Stimulated activated CD4-positive, alpha-beta T cell treated with anti-CD3 and anti-CD28 coated beads, Interleukin-12 subunit alpha, Interleukin-12 subunit beta, amount 100 ng/mL, for 24 hours (primary cell): Measurements from ENCODE around the gene CCIN.
"Not testable (repeated sequence)": the region's sequence is repeated elsewhere in the genome, so short reads cannot be mapped to it uniquely, and the experiment has no call there.

Source experiments
- DNase-seq, 2 experiments: peaks; one replicate each; pipeline ENCODE4 v3.0.0-alpha.2; 2020; ENCODE audit warnings: low read depth in 2 of 2

Gene CCIN

DNA sequence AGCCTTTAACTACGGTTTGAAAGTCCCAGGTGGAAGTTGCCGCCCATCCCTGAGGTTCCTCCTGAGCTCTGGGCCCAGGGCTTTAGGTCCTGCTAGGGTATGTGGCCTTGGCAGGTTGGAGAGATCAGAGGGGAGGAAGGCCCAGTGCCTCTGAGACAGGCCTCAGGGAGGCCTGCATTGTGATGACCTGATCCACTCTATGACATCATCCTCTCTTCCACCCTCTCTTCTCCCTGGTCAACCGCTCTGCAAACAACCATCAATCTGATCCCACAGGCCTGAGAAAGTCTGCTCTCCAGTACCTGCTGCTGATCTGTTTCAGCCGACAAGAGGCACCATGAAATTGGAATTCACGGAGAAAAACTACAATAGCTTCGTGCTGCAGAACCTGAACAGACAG is at the start of gene CCIN:
TSS of gene CCIN (plus strand) at position 223 of the 400 bp plus-strand sequence. CDS start at position 338, 115 bp downstream.
- DNase-seq, result no peak

- DNase-seq, result no peak
Observed at GRCh38 chr9:36119476-36119875, 49.7 kb upstream of the CCIN start.

DNA sequence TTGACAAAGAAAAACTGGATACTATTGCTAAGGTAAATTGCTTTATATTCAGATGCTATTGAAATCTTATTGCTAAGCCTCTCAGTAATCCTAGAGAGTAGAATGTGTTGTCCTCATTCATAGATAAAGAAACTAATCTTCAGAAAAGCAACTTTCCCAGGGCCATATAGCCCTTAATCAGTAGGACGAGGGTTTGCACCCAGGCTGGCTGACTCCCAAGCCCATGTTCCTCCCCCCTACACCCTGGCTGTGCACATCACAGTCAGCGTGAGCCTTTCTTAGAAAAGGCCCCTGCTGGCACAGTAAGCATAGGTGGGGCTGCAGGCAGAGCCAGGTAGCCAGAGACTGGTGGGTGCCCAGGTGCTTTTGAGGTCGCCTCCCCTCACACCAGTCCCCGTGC is 48.5 kb upstream of the CCIN start:
- DNase-seq, result no peak

GRCh38 chr9:36121971-36122370 is 47.2 kb upstream of the CCIN start:
- no peak for DNase-seq

GRCh38 chr9:36123515-36123914 is 45.7 kb upstream of the CCIN start:
- DNase-seq, result no peak

- DNase-seq, result no peak
Observed at GRCh38 chr9:36125062-36125855, 43.9 kb upstream of the CCIN start.

DNA sequence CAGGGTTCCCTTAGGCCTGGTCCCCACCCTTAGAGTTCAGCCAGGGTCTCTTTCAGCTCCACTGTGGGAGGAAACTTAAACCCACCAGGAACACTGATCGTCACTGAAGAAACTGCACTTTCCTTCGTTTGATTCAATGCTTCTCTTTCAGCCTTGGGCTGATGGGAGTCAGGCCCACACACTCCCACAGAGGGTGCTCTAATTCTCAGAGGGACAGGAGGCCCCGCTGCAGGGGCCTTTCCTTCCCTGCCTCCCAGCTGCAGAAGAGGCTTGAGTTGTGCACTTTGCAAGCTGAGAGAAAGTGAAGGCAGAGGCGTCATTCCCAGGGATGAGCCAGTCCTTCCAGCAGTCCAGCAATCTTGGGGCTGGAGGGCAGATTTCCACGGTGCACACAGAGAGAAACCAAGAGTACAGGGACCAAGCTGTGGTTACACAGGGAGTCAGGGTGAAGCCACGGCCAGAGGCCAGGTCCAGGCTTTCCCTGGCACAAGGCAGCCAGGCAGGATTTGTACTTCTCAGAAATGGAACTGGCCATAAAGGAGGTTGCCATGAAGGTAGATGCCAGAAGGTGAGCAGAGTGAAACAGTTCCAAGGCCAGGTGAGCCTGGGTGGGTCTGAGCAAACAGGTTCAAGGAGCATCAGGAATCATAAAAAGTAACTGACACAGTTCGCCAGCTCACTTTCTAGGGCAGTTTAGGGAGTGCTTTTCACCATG is 43.0 kb upstream of the CCIN start:
- no peak for DNase-seq

DNA sequence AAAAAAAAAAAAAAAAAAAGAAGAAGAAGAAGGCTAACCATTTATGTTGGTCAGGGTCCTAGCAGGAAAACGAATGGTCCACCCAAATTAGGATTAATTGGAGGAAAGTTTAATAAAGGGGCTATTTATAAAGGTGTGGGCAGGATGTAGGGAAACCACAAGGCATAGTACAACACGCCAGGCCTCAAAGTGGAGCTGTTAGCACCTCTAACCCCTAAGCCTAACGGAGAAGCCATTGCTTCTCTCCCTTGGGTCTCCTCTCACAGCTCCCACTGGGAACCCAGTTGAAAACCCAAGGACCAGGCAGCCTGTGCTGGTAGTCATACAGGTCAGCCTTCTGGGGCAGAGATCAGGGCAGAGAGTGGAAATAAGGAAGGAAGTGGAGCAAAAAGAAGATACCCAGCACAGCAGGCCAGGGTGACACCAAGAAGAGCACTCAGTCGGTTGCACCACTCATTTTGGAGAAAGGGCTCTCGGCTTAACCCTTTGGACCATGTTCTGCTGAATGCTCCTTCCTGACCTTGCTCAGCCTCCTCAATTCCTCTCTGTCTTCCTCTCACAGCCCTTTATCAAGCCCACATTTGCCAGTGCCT is 41.4 kb upstream of the CCIN start:
- DNase-seq, result no peak

- no peak for DNase-seq
Observed at GRCh38 chr9:36128349-36128748, 40.8 kb upstream of the CCIN start.

DNA sequence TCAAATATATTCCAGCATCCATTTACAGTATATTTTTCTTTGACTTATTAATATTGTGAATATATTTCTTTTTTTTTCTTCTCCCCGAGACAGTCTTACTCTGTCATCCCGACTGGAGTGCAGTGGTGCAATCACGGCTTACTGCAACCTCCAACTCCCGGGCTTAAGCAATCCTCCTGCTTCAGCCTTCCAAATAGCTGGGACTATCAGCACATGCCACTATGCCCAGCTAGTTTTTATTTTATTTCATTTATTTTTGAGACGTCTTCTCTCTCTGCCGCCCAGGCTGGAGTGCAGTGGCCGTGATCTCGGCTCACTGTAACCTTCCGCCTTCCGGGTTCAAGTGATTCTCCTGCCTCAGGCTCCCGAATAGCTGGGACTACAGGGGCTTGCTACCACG is 40.0 kb upstream of the CCIN start:
- no peak for DNase-seq

DNA sequence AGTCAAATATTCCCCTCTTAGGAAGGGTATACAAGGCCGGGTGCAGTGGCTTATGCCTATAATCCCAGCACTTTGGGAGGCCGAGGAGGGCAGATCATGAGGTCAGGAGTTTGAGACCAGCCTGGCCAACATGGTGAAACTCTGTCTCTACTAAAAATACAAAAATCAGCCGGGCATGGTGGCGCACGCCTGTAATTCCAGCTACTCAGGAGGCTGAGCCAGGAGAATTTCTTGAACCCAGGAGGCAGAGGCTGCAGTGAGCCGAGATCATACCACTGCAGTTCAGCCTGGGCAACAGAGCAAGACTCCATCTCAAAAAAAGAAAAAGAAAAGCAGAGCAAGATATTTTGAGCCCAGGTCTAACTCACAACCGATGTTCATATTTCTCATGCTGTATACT is 37.5 kb upstream of the CCIN start:
- not testable (repeated sequence) for DNase-seq

DNA sequence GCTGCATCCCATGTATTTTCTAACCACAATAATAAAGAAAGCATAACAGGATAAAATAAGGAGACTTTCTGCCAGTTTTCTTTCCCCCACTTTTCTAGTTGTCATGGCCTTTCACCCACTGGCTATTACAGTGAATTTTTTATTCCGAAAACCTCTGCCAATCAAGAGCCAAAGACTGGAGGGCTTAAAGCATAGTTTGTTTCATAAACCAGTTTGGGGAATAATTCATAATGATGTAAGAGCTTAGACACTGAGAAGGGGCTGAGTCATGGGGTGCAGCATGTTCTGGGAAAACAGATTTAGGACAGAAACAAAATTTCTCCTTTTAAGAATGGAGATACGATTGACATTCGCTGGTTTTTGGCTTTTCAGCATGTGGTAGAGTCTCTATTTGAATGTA is 37.1 kb upstream of the CCIN start:
- DNase-seq, result no peak

DNA sequence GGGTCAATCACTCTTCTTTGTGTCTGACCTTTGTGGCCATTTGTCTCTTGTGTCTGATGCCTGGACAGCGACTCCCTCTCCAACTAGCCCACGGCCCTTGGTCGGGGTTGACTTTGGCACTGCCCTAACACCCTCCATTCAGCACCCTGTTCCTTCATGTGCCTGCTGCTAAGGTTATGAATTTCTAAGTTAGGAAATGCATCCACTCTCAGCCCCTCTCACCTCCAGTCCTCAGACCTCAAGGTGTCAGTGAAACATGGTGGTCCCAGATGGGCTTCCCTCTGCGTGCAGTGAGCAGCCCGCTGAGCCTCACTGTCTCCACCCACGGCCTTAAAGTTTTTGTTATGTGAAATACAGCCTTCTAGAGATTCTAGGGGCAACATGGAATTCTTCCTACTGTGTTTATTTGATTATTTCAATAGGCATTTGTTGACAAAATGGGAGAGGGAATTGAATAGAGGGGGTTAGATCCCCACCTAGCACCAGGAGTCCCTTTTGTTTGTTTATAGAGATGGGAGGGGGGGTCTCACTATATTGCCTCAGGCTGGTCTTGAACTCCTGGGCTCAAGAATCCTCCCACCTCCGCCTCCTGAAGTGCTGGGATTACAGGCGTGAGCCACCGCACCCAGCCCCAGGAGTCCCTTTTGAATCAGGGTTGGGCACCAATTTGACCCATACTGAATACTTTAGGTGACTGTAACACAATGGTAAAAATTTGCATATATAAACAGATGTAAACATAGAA is 34.3 kb upstream of the CCIN start:
- DNase-seq, result no peak

GRCh38 chr9:36135741-36136271 is 33.4 kb upstream of the CCIN start:
- no peak for DNase-seq

DNA sequence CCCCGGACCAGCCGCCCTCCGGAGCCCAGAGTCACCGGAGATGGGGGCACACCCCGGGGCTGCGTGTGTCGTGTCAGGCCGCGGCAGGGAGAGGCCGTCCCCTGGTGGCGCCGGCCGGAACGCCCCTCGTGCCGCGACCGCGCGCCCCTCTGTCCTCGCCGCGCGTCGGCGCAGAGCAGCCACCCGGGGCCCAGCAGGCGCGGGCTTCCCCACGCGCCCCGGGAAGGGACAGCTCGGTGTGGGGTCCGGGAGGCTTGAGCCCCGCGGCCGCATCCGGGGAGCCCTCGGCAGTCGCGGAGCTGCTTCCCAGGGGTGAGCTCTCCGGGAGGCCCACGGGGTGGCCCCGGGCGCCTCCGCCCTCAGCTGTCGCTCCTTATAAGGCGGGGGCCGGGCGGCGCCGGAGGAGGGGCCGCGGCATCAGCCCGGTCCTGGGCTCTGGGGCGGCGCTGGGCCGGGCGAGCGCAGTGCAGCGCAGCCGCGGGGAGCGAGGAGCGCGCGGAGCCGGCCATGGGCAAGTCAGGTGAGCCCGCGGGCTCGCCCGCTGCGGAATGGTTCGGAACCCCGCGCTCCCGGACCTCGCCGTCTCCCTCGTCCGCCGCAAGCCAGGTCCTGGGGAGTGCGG is 32.8 kb upstream of the CCIN start, which contains the start of gene GLIPR2:
TSS of gene GLIPR2 (plus strand) at position 462 of the 622 bp plus-strand sequence. CDS start at position 508, 46 bp downstream.
- DNase-seq, result peak; percentile 50 to 62

- DNase-seq, result no peak
Observed at GRCh38 chr9:36136894-36137391, 32.2 kb upstream of the CCIN start.

- no peak for DNase-seq
Observed at GRCh38 chr9:36137392-36138004, 31.7 kb upstream of the CCIN start.

DNA sequence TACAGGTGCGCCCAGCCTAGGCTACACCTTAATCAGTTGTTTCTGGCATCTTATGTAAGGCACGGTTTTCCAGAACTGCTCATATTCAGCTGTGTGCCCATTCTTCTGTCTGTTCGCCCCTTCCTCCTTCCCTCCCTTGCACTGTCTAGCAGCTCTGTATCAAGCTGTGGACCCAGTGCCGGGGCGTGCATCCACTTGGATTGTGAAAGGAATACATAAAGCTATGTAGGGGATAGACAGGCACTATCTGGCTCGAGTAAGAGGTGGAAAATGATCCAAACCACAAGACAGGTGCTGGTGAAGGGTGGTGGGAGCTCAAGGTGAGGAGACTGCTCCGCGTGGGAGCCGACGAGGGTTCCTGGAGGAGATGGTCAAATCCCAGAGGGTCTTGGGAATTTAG is 30.7 kb upstream of the CCIN start:
- no peak for DNase-seq

GRCh38 chr9:36138901-36139300 is 30.3 kb upstream of the CCIN start:
- no peak for DNase-seq
